ENCODE measurements around the gene GRID2.
"Not testable (repeated sequence)": the region's sequence is repeated elsewhere in the genome, so short reads cannot be mapped to it uniquely, and the experiment has no call there.

GRID2 gene

DNA sequence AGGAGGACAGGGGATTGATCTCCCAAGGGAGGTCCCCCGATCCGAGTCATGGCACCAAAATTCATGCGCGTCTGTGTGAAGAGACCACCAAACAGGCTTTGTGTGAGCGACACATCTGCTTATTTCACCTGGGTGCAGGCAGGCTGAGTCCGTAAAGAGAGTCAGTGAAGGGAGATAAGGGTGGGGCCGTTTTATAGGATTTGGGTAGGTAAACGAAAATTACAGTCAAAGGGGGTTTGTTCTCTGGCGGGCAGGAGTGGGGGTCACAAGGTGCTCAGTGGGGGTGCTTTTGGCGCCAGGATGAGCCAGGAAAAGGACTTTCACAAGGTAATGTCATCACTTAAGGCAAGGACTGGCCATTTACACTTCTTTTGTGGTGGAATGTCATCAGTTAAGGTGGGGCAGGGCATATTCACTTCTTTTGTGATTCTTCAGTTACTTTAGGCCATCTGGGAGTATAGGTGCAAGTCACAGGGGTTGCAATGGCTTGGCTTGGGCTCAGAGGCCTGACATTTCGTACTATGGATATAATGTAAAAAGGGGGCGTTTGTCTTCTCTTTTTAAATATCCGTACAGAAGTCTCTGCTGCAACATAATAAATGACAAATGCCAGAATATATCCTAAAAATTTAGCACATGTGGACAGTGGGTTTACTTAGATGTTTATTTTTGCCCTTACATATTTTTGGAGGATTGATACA is 140.5 kb downstream of the GRID2 start:
- DNase-seq: not testable (repeated sequence)

GRCh38 chr4:92445127-92445526 is 141.4 kb downstream of the GRID2 start:
- no peak for DNase-seq

DNA sequence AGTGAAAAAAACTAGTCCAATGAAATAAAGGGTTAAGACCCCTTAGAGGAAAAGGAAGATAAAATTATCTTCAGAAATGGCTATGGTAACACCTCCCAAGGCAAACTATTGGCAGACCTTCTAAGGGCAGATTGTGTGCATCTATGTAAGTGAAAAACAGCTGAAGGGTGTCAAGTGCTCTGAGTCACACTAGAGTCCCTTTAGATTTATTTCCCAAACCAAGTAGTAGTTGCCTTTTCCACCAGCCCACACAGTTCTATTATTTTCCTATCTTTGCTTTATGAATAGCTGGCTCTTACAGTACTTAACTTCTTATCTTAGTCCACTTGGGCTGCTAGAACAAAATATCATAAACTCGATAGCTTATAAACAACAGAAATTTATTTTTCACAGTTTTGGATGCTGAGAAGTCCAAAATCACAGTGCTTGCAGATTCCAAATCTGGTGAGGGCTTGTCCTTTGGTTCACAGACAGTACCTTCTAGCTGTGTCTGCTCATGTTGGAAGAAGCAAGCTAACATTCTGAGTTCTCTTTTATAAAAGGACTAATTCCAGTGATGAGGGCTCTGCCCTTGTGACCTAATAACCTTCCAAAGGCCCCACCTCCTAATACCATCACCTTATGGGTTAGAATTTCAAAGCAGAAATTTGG is 143.6 kb downstream of the GRID2 start:
- no peak for DNase-seq

GRCh38 chr4:92448176-92448575 is 144.4 kb downstream of the GRID2 start:
- not testable (repeated sequence) for DNase-seq

- no peak for DNase-seq
These were observed 146.9 kb downstream of the GRID2 start for GRCh38 chr4:92450694-92451093.

DNA sequence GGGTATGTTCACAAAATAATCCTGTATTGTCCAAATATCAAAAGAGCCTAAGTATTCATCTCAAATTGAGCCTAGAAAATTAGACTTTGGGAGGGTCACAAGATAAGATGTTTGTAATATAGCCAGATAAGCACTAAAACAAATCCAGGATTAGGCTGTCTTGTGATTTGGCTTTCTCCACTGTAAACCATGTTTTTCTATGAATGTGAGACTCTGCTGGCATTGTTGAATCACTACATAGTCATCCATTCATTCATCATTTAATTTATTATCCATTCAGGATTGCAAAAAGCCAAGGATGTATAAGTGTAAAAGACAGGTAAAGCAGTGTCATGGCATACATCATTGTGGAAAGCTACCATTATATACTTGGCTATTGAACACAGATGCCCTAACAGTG is 148.0 kb downstream of the GRID2 start:
- no peak for DNase-seq

GRCh38 chr4:92452383-92452782 is 148.6 kb downstream of the GRID2 start:
- DNase-seq: not testable (repeated sequence)

DNA sequence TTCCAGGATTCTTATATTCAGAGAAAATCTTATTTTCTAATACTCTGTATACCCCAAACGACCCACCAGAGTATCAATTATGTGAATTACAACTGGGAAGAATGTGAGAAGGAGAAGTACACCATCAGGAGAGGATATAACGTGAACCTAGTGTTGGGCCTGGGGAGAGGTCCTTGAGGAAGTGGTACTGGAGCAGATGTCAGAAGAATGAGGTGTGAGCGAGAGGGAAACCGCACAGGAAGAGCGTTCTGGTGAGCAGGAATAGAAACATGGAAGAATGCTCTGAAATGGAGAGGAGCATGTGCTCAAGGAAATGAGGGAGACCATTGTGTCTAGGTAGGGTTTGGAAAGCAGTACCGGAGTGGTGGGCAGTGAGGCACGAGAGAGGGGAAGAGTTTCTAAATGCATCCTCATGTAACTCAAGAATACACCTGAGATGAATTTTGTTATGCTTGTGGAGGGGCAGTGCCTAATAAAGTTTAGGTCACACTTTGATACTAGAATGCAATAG is 151.6 kb downstream of the GRID2 start:
- DNase-seq: no peak

DNA sequence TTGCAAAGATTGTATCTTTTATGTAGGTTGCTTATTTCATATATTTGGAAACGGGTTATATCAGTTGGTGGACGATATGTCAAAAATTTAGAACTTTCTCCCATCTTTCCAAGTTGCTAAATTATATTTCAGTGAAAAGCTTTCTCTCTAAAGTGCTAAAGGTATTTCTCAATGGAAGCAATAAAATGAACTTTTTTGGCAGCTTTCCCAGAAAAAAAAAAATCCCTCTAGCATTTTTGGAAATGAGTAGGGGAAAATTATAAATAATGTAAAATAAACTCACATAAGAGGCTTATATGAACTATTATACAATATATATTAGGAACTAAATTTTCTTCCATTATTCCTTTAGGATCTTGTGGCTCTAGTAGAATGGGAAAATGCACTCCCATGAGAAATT is 152.2 kb downstream of the GRID2 start:
- DNase-seq: no peak

- DNase-seq: no peak
These were observed 158.0 kb downstream of the GRID2 start for GRCh38 chr4:92461732-92462131.

DNA sequence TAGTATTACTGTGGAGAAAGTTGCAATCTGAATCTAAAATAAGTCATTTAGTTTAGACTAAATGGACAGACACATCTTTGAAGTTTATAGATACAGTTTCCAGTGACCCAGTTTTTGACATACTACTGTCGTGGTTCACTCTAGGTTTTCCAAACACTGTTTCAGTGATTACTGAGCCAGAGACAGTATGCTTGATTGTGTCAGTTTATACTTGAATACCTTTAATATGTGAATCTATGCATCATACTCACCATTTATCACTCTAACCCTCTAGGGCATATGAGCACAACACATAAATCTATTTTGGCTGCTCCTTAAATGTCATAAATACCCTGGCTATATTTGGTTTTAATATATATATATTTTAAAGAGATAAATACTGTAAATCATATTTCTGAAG is 173.5 kb downstream of the GRID2 start:
- DNase-seq: no peak

- no peak for DNase-seq
These were observed 179.6 kb downstream of the GRID2 start for GRCh38 chr4:92483341-92483740.

- DNase-seq: no peak
These were observed 184.7 kb downstream of the GRID2 start for GRCh38 chr4:92488496-92488895.

GRCh38 chr4:92497141-92497540 is 193.4 kb downstream of the GRID2 start:
- no peak for DNase-seq

DNA sequence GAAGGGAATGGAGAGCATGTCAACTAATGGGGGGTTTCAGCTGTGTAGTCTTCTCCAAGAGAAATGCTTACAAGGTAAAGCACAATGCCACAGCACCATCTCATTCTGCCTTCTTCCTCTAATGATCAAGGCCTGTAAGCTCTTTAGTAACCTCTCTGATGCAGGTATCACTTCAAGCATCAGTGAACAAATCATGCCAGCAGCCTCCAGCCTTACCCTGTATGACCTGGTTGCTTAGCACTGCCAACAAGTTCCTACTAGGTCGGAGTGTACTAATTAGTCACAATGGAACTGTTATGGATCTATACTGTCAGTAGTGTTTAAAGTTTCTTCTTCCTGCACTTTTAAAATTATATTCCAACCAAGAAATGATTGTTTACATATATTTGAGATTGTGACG is 197.7 kb downstream of the GRID2 start:
- DNase-seq: no peak

DNA sequence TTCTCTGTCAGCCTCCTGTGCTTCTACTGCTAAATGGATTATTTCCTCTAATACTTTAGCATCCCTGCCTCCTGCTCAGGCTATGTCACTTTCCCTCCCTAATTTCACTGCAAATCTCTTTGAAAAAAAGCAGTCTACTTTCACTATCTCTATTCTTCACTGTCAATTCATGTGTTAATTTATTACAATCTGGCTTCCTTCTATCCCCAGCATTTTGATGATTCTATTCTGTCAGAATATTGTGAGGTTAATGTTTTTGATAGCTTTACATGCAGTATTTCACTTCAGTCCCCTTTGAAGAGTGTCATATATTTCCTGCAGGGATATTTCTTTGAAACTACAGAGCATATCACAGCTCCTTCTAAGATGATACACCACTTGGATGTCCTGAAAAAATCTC is 203.2 kb downstream of the GRID2 start:
- DNase-seq: no peak

GRCh38 chr4:92514627-92515026 is 210.9 kb downstream of the GRID2 start:
- DNase-seq: no peak

GRCh38 chr4:92516450-92516849 is 212.7 kb downstream of the GRID2 start:
- no peak for DNase-seq

- DNase-seq: no peak
These were observed 216.0 kb downstream of the GRID2 start for GRCh38 chr4:92519727-92520126.

DNA sequence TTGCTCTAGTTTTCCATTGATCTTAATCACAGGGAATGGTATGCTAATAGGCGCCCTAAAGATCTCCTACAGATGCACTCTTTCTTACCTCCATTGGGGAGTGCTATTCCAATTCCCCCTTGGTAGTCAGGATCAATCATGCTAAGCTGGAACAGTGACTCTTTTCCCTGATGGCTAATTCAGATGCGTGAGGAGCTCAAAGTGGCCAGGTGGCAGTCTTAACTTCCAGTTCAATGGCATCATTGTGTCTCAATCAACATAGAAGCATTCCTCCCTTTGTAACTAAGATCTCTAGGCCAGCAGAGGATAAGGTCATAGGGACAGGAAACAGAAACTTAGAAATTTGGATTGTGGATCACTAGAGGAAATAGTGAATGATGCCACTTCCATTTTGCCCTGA is 216.8 kb downstream of the GRID2 start:
- DNase-seq: no peak

DNA sequence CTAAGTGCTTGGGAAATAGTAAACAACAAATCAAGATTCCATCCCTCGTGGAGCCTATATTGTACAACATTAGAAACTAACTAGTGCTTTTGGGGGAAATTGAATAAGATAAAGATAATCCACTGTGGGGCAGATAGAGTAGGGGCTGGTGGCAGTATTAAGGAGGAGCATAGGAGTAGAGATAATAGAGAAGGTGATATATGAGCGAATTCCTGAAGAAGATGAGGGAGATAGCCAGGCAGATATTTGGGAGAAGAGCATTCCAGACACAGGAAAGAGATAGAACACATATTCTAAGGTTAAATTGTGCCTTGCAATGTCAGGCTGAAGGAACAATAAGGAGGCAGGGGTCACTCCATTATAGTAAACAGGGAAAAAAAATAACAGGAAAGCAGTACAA is 218.2 kb downstream of the GRID2 start:
- DNase-seq: no peak

DNA sequence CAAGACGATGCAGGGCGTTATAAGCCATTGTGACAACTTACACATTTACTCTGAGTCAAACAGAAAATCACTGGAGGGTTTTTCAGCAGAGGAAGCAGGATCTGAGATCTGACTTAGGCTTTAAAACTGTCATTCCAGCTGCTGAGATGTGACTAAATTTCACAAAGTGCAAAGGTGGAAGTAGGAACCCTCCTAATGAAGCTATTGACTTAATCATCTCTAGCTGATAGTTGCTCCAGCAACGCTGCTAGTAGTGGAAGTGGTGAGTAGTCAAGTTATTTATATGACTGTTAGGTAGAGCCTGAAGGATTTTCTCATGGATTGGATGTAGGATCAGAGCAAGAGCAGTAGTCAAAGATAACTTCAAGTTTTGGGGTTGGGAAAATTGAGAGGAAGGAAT is 218.6 kb downstream of the GRID2 start:
- no peak for DNase-seq

DNA sequence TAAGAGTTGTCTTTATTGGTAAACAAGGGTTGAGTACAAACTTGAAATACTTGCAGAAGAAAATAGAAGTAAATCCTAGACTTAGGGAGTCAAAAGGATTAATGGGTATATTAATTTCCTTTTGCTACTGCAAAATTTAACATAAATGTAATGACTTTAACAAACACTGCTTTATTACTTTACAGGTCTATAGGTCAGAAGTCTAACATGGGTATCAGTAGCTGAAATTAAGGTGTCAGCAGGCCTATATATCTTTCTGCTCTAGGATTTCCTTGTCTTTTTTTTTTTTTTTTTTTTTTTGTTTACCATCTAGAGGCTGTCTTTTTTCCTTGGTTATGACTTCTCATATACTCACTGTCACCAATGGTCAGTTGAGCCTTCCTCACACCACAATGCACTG is 220.4 kb downstream of the GRID2 start:
- no peak for DNase-seq

GRCh38 chr4:92528541-92528940 is 224.8 kb downstream of the GRID2 start:
- no peak for DNase-seq

GRCh38 chr4:92529510-92529909 is 225.7 kb downstream of the GRID2 start:
- DNase-seq: no peak
